Parathyroid adenoma (tissue), 2 donors: ENCODE data around the gene PLCB3.
A peak's percentile ranks its signal among the peaks of the same experiment; 100 is the strongest.

ENCODE experiments used
- H2AFZ ChIP-seq: fragments of 300-600 bp; sonication (generic); one replicate; pipeline ENCODE4 v1.7.0; 2017; ENCODE audit warnings: antibody characterized with exemption, mild to moderate bottlenecking
- H3K27ac ChIP-seq: fragments of 300-600 bp; sonication (generic); one replicate; pipeline ENCODE4 v1.7.0; 2017
- H3K27me3 ChIP-seq: fragments of 300-600 bp; sonication (generic); one replicate; pipeline ENCODE4 v1.7.0; 2017; ENCODE audit warnings: low read length; ENCODE audit not compliant: control insufficient read depth, insufficient read depth
- H3K36me3 ChIP-seq: fragments of 300-600 bp; sonication (generic); one replicate; pipeline ENCODE4 v1.7.0; 2017; ENCODE audit warnings: low read length; ENCODE audit not compliant: control insufficient read depth, insufficient read depth
- H3K4me1 ChIP-seq: fragments of 300-600 bp; sonication (generic); one replicate; pipeline ENCODE4 v1.7.0; 2017; ENCODE audit warnings: control low read depth
- H3K4me2 ChIP-seq: fragments of 300-600 bp; sonication (generic); one replicate; pipeline ENCODE4 v1.7.0; 2017; ENCODE audit warnings: low read length
- H3K4me3 ChIP-seq: fragments of 300-600 bp; sonication (generic); one replicate; pipeline ENCODE4 v1.7.0; 2017; ENCODE audit warnings: low read depth, low read length
- H3K79me2 ChIP-seq: fragments of 300-600 bp; sonication (generic); one replicate; pipeline ENCODE4 v1.7.0; 2017; ENCODE audit warnings: control low read depth
- H3K9ac ChIP-seq: fragments of 300-600 bp; sonication (generic); one replicate; pipeline ENCODE4 v1.7.0; 2017; ENCODE audit warnings: mild to moderate bottlenecking
- H3K9me3 ChIP-seq: fragments of 300-600 bp; sonication (generic); one replicate; pipeline ENCODE4 v1.7.0; 2017; ENCODE audit warnings: low read length; ENCODE audit not compliant: control insufficient read depth
- CTCF ChIP-seq: fragments of 300-600 bp; sonication (generic); IDR thresholded peaks from one replicate; pipeline ENCODE4 v1.7.0; 2017; ENCODE audit warnings: antibody characterized with exemption, mild to moderate bottlenecking
- donor health status: primary hyperparathyroidism.

The PLCB3 gene

GRCh38 chr11:64208086-64208795, 43.1 kb upstream of the PLCB3 start:
- H3K36me3 ChIP-seq: no peaks in the 10 kb centered on the region

GRCh38 chr11:64208796-64209562, 42.4 kb upstream of the PLCB3 start:
- Histone ChIP-seq H3K9ac (no peak overlapping the region), H3K4me1 (peaks cover 4% of the 10 kb centered on the region), H3K27me3 (no peaks in the 10 kb centered on the region), H3K27ac (no peak overlapping the region), H3K4me3 (no peak overlapping the region), H3K4me2 (no peak overlapping the region), H3K36me3 (no peaks in the 10 kb centered on the region), H3K79me2 (no peaks in the 10 kb centered on the region), H2AFZ (no peak overlapping the region), H3K9me3 (no peaks in the 10 kb centered on the region)
- no peak for TF ChIP-seq CTCF

More at GRCh38 chr11:64208086-64208795, 43.1 kb upstream of the PLCB3 start:
- Histone ChIP-seq H3K79me2 (no peaks in the 10 kb centered on the region), H3K4me3 (no peak overlapping the region), H3K27ac (peak overlapping the region; percentile 60), H3K27me3 (no peaks in the 10 kb centered on the region), H3K4me1 (peaks cover 4% of the 10 kb centered on the region), H3K9me3 (no peaks in the 10 kb centered on the region), H3K9ac (no peak overlapping the region), H2AFZ (no peak overlapping the region), H3K4me2 (no peak overlapping the region)
- no peak for TF ChIP-seq CTCF

GRCh38 chr11:64209563-64209843, 41.8 kb upstream of the PLCB3 start:
- Histone ChIP-seq H3K9me3 (no peaks in the 10 kb centered on the region), H3K4me1 (peaks cover 2% of the 10 kb centered on the region), H3K79me2 (no peaks in the 10 kb centered on the region), H2AFZ (no peak overlapping the region), H3K27ac (no peak overlapping the region), H3K36me3 (no peaks in the 10 kb centered on the region), H3K9ac (no peak overlapping the region), H3K27me3 (no peaks in the 10 kb centered on the region), H3K4me3 (no peak overlapping the region), H3K4me2 (no peak overlapping the region)
- TF ChIP-seq CTCF: no peak

GRCh38 chr11:64210301-64211020, 40.9 kb upstream of the PLCB3 start:
- Histone ChIP-seq H3K4me3 (no peak overlapping the region), H3K27ac (no peak overlapping the region), H2AFZ (no peak overlapping the region), H3K36me3 (no peaks in the 10 kb centered on the region), H3K4me1 (no peaks in the 10 kb centered on the region), H3K4me2 (no peak overlapping the region), H3K27me3 (no peaks in the 10 kb centered on the region), H3K79me2 (no peaks in the 10 kb centered on the region), H3K9me3 (no peaks in the 10 kb centered on the region), H3K9ac (no peak overlapping the region)
- no peak for TF ChIP-seq CTCF
